Panc1 (cell line): Measurements from ENCODE around the gene CEP126. TPM values are rescaled to one million over a fixed set of nuclear protein-coding genes. Genes with fewer than 3 reads are reported as not detected.

Experiments
- ATAC-seq: fragments of 200-7000 bp; cut with Tn5 transposase; 2 replicates; pipeline ENCODE4 v1.9.1; 2020; ENCODE audit warnings: mild to moderate bottlenecking, moderate library complexity
- BruUV-seq: library from RNA; stranded (reverse); fragments of 400-500 nt; replicated peaks from 2 replicates; lab custom pipeline; 2021; lab: Mats Ljungman, UMichigan
- CTCF ChIA-PET: fragments of 300-600 bp; sonication (Branson Sonifier 250); formaldehyde crosslinking; loops from one replicate; lab custom pipeline; 2022; ENCODE audit warnings: antibody characterized with exemption; lab: Charles Lee
- POLR2A ChIA-PET: fragments of 300-600 bp; sonication (Branson Sonifier 250); formaldehyde crosslinking; loops from one replicate; lab custom pipeline; 2022; ENCODE audit warnings: antibody characterized with exemption; lab: Charles Lee
- DNase-seq: peaks from one replicate; pipeline ENCODE4 v3.0.0-alpha.2; 2010; ENCODE audit warnings: low read depth, low spot score
- H3K27ac ChIP-seq: 2 replicates; pipeline ENCODE4 v1.5.1; 2011; ENCODE audit warnings: mild to moderate bottlenecking, low read length, inconsistent platforms
- H3K27me3 ChIP-seq: fragments of 200-500 bp; sonication (Bioruptor generic); 2 replicates; pipeline ENCODE4 v1.6.0; 2014; ENCODE audit warnings: low read length, inconsistent platforms; ENCODE audit not compliant: control insufficient read depth, insufficient read depth
- H3K36me3 ChIP-seq: fragments of 200-500 bp; sonication (Bioruptor generic); 2 replicates; pipeline ENCODE4 v1.5.1; 2014; ENCODE audit warnings: inconsistent platforms, mild to moderate bottlenecking, low read length, moderate library complexity; ENCODE audit not compliant: control insufficient read depth, insufficient read depth
- H3K4me1 ChIP-seq: 2 replicates; pipeline ENCODE4 v1.5.1; 2011; ENCODE audit warnings: inconsistent platforms, mild to moderate bottlenecking, low read length, moderate library complexity; ENCODE audit not compliant: control insufficient read depth, insufficient read depth
- H3K4me3 ChIP-seq, 2 experiments: 2 replicates each; pipeline ENCODE4 v1.5.1; 2011 to 2012; ENCODE audit warnings: low read depth in 2 of 2, low read length in 2 of 2, mild to moderate bottlenecking in 2 of 2, inconsistent platforms in 1 of 2, moderate library complexity in 1 of 2
- H3K9me3 ChIP-seq: fragments of 200-500 bp; sonication (Bioruptor generic); 2 replicates; pipeline ENCODE4 v1.5.1; 2014; ENCODE audit warnings: low read depth, mild to moderate bottlenecking, inconsistent platforms, low read length, moderate library complexity; ENCODE audit not compliant: control insufficient read depth, insufficient read depth
- POLR2AphosphoS5 ChIP-seq: IDR thresholded peaks from 2 replicates; pipeline ENCODE4 v1.6.1; 2012; ENCODE audit warnings: mild to moderate bottlenecking, low read depth, low read length, moderate library complexity
- SIN3A ChIP-seq: IDR thresholded peaks from 2 replicates; pipeline ENCODE4 v1.6.1; 2012; ENCODE audit warnings: low read depth, mild to moderate bottlenecking, low read length, moderate library complexity, borderline replicate concordance; ENCODE audit not compliant: insufficient read depth
- TCF7L2 ChIP-seq: IDR thresholded peaks from 2 replicates; pipeline ENCODE4 v1.6.1; 2011; ENCODE audit warnings: mild to moderate bottlenecking, low read depth, low read length, inconsistent platforms
- in situ Hi-C: cut with HindIII; loops from 2 replicates; pipeline ENCODE4 v1.10.0; 2016; ENCODE audit warnings: low sequenced_read_pairs, low pct_unique_long_range_greater_than_20kb
- intact Hi-C: fragments of 100-400 bp; cut with micrococcal nuclease; formaldehyde crosslinking; loops from one replicate; pipeline ENCODE4 v1.10.0; 2022; ENCODE audit not compliant: unreplicated experiment
- total RNA-seq: library from RNA; stranded (reverse); gene quantifications from one replicate; pipeline ENCODE4 v1.2.1, GENCODE V29; 2021; ENCODE audit not compliant: unreplicated experiment
- TF ChIP-seq, protein P1 (sequence below): fragments of 450-650 bp; IDR thresholded peaks from 2 replicates; pipeline ENCODE4 v1.5.1; 2017; ENCODE audit warnings: mild to moderate bottlenecking
- TF ChIP-seq, protein P2 (sequence below), 2 experiments: IDR thresholded peaks; 2 replicates each; pipeline ENCODE4 v1.6.1; 2011 to 2012; ENCODE audit warnings: low read depth in 2 of 2, control low read depth in 1 of 2, low read length in 1 of 2, mild to moderate bottlenecking in 1 of 2, moderate library complexity in 1 of 2; ENCODE audit not compliant: insufficient read depth in 1 of 2

The CEP126 gene
- total RNA-seq, 1 experiment from 2014 or later = 6.6 TPM

DNA sequence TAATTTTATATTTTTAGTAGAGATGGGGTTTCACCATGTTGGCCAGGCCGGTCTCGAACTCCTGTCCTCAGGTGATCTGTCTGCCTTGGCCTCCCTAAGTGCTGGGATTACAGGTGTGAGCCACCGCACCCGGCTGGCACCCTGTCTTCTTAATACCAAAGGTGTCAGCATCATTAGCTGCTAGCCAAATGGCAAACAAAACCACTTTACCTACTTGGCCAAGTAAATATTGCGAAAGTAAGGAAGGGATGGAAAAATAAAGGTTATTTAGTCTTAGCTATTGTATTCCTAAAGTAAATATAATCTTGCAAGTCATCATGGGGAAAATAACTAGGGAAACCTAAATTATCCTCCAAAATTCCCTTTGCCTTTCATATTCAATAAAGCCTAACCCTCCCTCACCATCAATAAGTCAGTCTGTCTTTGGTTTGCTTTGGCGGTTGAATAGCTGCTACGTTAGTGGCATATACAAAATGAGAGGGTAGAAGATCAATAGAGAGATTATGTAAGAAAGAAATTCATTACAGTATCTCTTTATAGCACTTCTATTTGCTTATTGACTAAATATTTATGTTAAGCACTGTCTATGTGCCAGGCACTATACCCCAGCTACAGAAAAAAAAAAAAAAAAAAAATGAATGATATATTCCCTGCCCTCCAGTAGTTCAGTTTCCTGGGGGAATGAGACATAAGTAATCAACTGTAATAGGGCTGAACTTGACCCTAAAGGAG lies 92.2 kb downstream of the CEP126 start:
- peak overlapping the region; percentile 69 for H3K27ac ChIP-seq
- peak; percentile 5 for DNase-seq

DNA sequence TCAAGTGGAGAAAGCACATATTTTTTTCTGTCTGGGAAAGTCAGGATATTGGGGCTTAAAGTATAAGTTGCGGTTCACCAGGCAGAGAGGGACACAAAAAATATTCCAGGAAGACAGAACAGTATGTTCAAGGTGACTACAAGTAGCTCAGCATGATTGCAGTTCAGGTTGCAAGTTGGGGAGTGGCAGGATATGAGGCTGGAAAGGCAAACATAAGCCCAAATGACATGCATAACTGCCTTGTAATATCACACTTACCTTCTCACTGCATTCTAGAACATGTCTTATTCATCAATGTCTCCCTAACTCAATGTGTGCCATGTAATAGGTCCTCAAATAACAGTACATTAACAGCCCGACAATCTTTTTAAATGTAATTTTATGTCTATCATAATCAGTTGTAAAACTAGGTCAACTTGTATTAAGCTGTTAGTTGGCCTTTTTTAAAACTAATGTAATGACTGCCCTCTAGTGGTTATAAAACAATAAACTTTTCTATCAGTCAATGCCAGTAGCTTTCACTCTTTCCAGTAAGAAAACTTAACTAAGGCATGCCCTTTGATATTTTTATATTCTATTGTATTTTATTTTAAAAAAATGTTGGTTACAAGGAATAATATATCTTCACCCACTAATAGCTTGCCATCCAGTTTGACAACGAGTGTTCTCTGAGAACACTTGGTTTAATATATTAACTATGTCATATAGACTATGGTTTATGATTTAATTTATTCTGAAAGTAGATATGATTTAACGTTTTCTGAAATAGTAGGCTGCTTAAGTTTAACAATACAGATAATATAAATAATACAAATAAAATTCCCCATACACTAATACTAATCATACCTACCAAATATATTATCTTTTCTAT lies 93.0 kb downstream of the CEP126 start:
- ATAC-seq (peak; percentile 80), DNase-seq (peak; percentile 88)
- Histone ChIP-seq H3K27ac (peak overlapping the region; percentile 69), H3K4me3 (no peak overlapping the region), H3K27me3 (no peaks in the 10 kb centered on the region), H3K9me3 (no peaks in the 10 kb centered on the region), H3K36me3 (no peaks in the 10 kb centered on the region), H3K4me1 (peaks cover 32% of the 10 kb centered on the region)
- BruUV-seq = no TSS peak
- POLR2A ChIA-PET = interaction anchor here (0.9 kb wide), 1 partner anchor 147 kb away, joined by 5 read pairs; no protein-coding TSS in a partner anchor
- TF ChIP-seq, protein P1, sequence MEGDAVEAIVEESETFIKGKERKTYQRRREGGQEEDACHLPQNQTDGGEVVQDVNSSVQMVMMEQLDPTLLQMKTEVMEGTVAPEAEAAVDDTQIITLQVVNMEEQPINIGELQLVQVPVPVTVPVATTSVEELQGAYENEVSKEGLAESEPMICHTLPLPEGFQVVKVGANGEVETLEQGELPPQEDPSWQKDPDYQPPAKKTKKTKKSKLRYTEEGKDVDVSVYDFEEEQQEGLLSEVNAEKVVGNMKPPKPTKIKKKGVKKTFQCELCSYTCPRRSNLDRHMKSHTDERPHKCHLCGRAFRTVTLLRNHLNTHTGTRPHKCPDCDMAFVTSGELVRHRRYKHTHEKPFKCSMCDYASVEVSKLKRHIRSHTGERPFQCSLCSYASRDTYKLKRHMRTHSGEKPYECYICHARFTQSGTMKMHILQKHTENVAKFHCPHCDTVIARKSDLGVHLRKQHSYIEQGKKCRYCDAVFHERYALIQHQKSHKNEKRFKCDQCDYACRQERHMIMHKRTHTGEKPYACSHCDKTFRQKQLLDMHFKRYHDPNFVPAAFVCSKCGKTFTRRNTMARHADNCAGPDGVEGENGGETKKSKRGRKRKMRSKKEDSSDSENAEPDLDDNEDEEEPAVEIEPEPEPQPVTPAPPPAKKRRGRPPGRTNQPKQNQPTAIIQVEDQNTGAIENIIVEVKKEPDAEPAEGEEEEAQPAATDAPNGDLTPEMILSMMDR = peak; percentile 50; the same call in 1 of the 2 replicates
- TF ChIP-seq, protein P2, sequence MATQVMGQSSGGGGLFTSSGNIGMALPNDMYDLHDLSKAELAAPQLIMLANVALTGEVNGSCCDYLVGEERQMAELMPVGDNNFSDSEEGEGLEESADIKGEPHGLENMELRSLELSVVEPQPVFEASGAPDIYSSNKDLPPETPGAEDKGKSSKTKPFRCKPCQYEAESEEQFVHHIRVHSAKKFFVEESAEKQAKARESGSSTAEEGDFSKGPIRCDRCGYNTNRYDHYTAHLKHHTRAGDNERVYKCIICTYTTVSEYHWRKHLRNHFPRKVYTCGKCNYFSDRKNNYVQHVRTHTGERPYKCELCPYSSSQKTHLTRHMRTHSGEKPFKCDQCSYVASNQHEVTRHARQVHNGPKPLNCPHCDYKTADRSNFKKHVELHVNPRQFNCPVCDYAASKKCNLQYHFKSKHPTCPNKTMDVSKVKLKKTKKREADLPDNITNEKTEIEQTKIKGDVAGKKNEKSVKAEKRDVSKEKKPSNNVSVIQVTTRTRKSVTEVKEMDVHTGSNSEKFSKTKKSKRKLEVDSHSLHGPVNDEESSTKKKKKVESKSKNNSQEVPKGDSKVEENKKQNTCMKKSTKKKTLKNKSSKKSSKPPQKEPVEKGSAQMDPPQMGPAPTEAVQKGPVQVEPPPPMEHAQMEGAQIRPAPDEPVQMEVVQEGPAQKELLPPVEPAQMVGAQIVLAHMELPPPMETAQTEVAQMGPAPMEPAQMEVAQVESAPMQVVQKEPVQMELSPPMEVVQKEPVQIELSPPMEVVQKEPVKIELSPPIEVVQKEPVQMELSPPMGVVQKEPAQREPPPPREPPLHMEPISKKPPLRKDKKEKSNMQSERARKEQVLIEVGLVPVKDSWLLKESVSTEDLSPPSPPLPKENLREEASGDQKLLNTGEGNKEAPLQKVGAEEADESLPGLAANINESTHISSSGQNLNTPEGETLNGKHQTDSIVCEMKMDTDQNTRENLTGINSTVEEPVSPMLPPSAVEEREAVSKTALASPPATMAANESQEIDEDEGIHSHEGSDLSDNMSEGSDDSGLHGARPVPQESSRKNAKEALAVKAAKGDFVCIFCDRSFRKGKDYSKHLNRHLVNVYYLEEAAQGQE (IDR thresholded peaks at IDR 0.05; ENCODE audit: insufficient read depth in 1 of 2, low read depth in 2 of 2, low read length in 1 of 2) = no peak
- no peak for TF ChIP-seq SIN3A
- in situ Hi-C loops (no loop called here), intact Hi-C loops (loop anchor here (1.0 to 10.0 kb wide), 3 partner anchors 93 to 551 kb away; partner anchors contain the start of genes ANGPTL5 and CEP126)
- CTCF ChIA-PET = interaction anchor here (0.7 to 3.9 kb wide), 10 partner anchors 12 to 610 kb away, joined by 3 to 54 read pairs (median 4); no protein-coding TSS in a partner anchor

More for the DNA sequence above, 92.2 kb downstream of the CEP126 start:
- intact Hi-C loops = loop anchor here (1.0 to 10.0 kb wide), 3 partner anchors 92 to 550 kb away; partner anchors contain the start of genes ANGPTL5 and CEP126
- CTCF ChIA-PET = interaction anchor here (0.5 to 3.9 kb wide), 14 partner anchors 11 to 609 kb away, joined by 3 to 54 read pairs (median 4); partner anchors contain the start of gene CEP126
- Histone ChIP-seq H3K4me3 (no peak overlapping the region), H3K27me3 (no peaks in the 10 kb centered on the region), H3K4me1 (peaks cover 28% of the 10 kb centered on the region), H3K9me3 (no peaks in the 10 kb centered on the region), H3K36me3 (no peaks in the 10 kb centered on the region)
- 0 out of 2 replicates have a peak, but pooled peaks have one; percentile 5 for ATAC-seq
- in situ Hi-C loops = no loop called here
- BruUV-seq = no TSS peak
- TF ChIP-seq, protein P2 (IDR thresholded peaks at IDR 0.05; ENCODE audit: insufficient read depth in 1 of 2, low read depth in 2 of 2, low read length in 1 of 2) = no peak
- TF ChIP-seq POLR2AphosphoS5 (no peak), TCF7L2 (no peak), SIN3A (no peak)
- TF ChIP-seq, protein P1 = no peak
- POLR2A ChIA-PET = interaction anchor here (0.6 kb wide), 1 partner anchor 1038 kb away, joined by 4 read pairs; no protein-coding TSS in a partner anchor
